Measurements from ENCODE around the gene PNLDC1.
A peak's percentile ranks its signal among the peaks of the same experiment; 100 is the strongest.

DNA sequence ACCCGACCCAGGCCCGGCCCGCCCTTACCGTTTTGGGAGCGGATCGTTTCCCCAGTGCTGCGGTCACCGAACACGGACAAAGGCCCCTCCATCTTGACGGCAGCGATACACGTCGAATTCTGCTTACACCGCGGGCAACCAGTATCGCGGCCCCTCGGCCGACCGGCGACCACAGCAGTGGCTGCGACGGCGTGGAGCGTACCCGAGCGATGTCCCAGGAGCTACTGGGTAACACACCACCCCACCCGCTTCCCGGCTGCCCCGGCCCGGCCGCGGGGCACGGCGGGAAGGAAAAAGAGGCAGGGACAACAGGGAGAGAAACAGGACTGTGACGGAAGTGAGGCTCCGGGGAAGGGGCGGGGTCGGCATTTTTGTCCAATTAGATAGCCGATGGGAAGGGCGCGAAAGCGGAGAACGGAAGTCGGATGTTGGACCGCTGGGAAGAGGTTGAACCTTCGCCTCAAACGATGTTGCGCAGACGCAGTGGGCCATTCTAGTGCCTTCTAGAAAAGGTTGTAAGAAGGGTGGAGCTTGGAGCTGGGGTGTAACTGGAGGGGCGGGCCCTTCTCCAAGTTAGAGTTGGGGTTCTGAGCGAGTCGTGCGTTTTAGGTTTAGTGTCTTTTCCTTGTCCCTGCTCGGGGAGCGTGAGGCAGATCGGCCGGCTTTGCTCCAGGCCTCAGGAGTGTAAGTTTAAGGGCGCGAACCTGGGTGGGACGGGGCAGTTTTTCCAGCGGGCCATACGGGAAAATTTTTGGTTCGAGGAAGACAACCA, 10.5 kb upstream of the PNLDC1 start, which contains the start of gene TCP1:
- TF ChIP-seq FOXM1 (IDR thresholded peaks at IDR 0.05; ENCODE audit: borderline replicate concordance) (no peak), TARDBP (IDR thresholded peaks at IDR 0.05) (no peak), ELF4 (IDR thresholded peaks at IDR 0.05) (peak; percentile 75), SUZ12 (IDR thresholded peaks at IDR 0.05) (no peak), FOXK2 (IDR thresholded peaks at IDR 0.05) (peak; percentile 71; the same call in 1 of the 2 replicates), L3MBTL2 (conservative IDR thresholded peaks at IDR 0.05) (peak; percentile 86), BHLHE40 (IDR thresholded peaks at IDR 0.05; ENCODE audit: borderline replicate concordance) (no peak), SP1 (IDR thresholded peaks at IDR 0.05) (no peak), ARNT (IDR thresholded peaks at IDR 0.05) (no peak), NFRKB (IDR thresholded peaks at IDR 0.05) (no peak)
- TF ChIP-seq, protein P1, sequence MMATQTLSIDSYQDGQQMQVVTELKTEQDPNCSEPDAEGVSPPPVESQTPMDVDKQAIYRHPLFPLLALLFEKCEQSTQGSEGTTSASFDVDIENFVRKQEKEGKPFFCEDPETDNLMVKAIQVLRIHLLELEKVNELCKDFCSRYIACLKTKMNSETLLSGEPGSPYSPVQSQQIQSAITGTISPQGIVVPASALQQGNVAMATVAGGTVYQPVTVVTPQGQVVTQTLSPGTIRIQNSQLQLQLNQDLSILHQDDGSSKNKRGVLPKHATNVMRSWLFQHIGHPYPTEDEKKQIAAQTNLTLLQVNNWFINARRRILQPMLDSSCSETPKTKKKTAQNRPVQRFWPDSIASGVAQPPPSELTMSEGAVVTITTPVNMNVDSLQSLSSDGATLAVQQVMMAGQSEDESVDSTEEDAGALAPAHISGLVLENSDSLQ (IDR thresholded peaks at IDR 0.05): no peak
